Activated T-cell treated with anti-CD3 and anti-CD28 coated beads for 1 hour (primary cell): Measurements from ENCODE around the gene KRTAP2-3.

ENCODE experiments used
- DNase-seq: peaks from one replicate; pipeline ENCODE4 v3.0.0-alpha.2; 2020; ENCODE audit warnings: low read depth

KRTAP2-3 gene

DNA sequence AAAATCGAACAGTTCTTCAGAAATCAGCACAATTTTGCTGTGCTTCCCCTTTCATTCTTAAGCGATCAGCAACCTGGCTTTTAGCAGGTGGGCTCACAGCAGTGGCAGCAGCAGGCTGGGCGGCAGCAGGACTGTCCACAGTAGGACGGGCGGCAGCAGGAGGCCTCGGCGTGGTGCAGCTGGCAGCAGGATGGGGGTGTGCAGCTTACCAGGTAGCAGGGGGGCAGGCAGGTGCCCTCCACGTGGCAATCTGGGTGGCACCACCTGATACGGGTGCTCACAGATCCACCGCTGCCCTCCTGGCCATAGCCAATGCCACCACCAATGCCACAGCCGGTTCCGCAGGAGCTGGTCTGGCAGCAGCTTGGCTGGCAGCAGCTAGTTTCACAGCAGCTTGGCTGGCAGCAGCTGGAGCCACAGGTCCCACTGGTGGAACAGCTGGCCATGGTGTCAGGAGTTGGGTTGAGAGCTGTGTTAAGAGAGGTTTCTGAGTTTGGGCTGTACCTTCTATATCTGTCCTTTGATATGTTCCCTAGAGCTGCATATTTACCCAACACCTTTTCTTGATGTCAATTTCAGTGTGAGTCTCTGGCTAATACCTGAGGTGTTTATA, 30.2 kb downstream of the KRTAP2-3 start, which contains the start of gene KRTAP1-4:
TSS of gene KRTAP1-4 (minus strand) at position 563 of the 613 bp plus-strand sequence. CDS start at position 446, 117 bp downstream.
- no peak for DNase-seq

DNA sequence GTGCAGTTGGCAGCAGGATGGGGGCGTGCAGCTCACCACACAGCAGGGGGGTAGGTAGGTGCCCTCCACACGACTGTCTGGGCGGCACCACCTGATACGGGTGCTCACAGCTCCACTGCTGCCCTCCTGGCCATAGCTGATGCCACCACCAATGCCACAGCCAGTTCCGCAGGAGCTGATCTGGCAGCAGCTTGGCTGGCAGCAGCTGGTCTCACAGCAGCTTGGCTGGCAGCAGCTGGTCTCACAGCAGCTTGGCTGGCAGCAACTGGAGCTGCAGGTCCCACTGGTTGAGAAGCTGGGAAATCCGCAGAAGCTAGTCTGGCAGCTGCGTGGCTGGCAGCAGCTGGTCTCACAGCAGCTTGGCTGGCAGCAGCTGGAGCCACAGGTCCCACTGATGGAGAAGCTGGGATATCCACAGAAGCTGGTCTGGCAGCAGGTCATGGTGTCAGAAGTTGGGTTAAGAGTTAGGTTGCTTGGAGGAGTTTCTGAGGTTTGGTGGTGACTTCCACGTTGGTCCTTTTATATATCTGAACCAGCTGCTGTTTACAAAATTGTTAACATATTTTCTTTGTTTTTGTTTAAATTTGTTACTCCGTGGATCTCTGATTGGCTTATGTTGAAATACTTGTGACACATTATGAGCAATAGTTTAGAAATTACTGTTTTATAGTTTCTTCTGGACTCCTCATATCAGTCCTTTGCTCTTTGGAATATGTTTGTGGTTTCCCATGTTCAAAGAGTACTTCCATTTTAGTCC, 33.0 kb downstream of the KRTAP2-3 start, which contains the start of gene KRTAP1-5:
TSS of gene KRTAP1-5 (minus strand) at position 494 of the 757 bp plus-strand sequence. CDS start at position 441, 53 bp downstream.
- DNase-seq: no peak

GRCh38 chr17:41024697-41025096, 35.2 kb downstream of the KRTAP2-3 start:
- DNase-seq: no peak

DNA sequence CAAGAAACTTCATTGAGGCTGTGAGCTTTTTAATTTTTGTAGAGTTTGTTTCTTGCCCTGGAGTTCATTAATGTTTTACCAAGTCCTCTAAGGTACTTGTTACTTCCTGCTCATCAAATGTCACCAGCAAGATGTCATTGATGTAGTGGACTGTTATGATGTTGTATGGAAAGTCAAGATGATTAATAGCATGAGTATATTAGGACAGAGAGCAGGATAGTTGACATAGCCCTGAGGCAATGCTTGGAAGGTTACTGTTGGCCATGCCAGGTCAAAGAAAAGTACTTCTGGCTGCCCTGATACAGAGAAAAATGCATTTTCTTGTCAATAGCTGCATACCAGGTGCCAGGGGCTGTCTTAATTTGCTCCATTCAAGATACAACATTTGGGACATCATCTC, 39.6 kb downstream of the KRTAP2-3 start:
- no peak for DNase-seq

DNA sequence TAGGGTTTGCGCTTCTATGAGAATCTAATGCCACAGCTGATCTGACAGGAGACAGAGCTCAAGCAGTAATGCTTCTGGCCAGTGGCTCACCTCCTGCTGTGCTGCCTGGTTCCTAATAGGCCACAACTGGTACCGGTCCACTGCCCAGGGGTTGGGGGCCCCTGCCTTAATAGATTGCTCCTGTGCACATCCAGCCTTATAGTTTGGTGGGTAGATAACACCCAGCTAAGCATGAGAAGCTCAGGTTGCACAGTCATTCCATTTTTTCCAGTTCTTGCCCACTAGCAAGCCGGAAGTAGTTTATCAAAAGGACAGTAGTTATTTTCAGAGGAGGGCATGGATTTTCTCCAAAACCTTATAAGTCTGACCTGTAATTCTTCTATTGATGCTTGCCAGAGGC, 40.5 kb downstream of the KRTAP2-3 start:
- DNase-seq: no peak

- no peak for DNase-seq
Measured at GRCh38 chr17:41018541-41018940, 41.4 kb downstream of the KRTAP2-3 start.

DNA sequence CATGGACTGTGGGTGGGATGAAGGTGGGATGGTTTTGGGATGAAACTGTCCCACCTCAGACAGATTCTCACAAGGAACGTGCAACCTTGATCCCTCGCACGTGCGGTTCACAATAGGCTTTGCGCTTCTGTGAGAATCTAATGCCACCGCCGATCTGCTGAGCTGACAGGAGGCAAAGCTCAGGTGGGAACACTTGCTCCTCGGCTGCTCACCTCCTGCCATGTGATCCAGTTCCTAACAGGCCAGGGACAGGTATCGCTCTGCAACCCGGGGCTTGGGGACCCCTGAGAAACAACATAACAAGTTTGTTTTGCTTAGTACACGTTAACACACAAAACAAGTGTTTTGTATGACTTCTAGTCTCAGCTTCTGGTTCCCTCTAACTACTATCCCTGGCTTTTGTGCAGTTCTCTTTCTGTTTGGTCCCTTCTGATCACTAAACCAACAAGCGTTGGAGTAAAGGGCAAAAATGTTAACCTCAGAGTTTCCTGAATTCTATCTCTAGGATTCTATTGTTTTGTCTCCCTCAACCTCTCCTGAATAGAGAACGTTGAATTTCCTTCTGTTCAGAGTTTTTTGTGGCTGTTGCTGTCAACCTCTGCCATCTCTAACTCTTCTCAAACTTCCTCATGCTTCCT, 43.2 kb downstream of the KRTAP2-3 start:
- no peak for DNase-seq

DNA sequence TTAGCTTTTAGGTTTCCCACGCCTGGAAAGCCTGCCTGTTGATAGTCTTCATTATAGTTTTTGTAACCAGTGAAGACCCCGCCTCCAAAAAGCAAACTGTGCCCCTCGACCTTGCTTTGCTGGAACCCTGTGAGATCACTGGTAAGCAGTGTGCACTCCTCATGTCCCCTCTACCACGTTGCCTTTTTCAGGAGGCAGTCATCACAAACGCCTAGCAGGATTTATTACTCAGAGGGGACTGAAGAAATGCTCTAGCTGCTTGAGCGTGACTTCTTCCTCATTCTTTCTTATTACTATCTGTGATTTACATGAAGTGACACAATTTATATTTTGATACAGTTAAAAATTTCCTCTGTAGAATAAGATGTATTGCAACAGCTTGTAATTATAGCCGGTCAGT, 44.5 kb downstream of the KRTAP2-3 start:
- DNase-seq: no peak

DNA sequence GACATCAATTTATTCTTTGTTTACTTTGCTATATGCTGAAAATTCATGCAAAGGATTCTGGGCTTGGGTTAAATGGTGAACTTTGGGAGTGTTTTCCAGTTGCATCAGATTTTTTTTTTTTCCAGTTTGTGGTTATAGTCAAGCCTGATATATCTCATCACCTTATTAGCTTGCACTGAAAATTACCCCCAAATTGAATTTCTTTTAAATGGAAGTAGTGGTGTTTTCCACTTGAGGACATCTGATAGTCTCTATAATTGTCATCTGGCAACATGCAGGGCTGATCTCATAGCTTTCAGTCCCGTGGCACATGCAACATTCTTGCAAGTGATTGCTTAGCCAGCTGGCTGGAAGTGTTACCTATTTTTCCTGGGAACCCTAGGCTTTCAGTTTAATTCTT, 46.3 kb downstream of the KRTAP2-3 start:
- no peak for DNase-seq

DNA sequence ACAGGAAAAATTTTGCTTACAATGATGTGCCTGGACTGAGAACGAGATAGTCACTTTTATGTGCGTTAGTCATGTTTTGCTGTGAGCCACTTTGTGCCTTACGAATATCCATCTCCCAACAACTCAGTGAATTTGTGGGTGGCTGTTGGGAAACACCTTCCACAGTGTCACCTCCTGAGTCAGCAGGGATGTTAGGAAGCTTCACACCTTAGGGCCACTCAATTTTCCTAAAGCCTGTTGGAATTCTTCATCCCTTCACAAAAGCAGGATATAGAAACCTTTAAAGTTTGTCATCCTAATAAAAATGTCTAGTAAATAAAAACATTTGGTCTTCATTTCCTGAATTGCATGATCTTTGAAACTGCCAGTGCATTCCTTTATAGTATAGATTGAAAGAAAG, 46.7 kb downstream of the KRTAP2-3 start:
- DNase-seq: no peak

- DNase-seq: no peak
Measured at GRCh38 chr17:41012326-41013120, 47.4 kb downstream of the KRTAP2-3 start.

DNA sequence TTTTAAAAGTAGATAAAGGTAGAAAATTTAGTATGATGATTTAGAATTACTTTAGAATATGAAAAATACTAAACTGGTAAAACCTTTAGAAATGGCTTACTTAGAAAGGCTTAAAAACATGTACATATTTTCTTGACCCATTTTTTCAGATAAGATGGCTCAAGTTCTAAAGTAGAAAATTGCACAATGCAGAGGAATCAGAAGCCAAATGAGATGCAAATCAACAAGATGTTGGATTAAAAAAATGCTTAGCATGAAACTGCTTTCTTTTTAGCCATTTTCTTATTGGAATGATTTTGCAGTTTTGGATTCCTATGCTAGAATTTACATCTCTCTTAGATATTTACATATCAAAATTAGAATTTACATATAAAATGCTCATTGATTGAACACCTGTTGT, 49.5 kb downstream of the KRTAP2-3 start:
- no peak for DNase-seq

DNA sequence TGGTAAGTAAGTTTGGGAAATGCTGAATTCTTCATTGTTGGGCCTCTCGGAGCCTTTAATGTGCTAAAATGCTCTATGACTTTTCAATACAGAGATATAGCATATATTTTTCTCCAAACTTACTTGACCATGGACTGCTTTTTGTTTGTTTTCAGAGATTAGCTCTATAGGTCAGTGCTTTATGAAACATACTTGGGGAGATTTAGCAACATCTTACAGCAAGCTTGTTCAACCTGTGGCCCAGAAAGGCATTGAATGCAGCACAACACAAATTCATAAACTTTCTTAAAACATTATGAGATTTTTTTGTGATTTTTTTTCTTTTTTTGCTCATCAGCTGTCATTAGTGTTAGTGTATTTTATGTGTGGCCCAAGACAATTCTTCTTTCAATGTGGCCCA, 50.0 kb downstream of the KRTAP2-3 start:
- no peak for DNase-seq

- DNase-seq: no peak
Measured at GRCh38 chr17:41009301-41009760, 50.6 kb downstream of the KRTAP2-3 start.
